H1 (cell line): ENCODE measurements around the gene CEMIP2. TPM values are rescaled to one million over a fixed set of nuclear protein-coding genes. Genes with fewer than 3 reads are reported as not detected.

Source experiments
- CTCF ChIA-PET: fragments of 300-600 bp; sonication (Branson Sonifier 250); formaldehyde crosslinking; loops from one replicate; lab custom pipeline; 2021; ENCODE audit not compliant: partially characterized antibody; lab: Charles Lee
- POLR2A ChIA-PET: fragments of 300-600 bp; sonication (Branson Sonifier 250); formaldehyde crosslinking; loops from one replicate; lab custom pipeline; 2021; ENCODE audit warnings: inconsistent platforms; ENCODE audit not compliant: partially characterized antibody; lab: Charles Lee
- DNase-seq, 2 experiments: peaks; one replicate each; pipeline versions ENCODE4 v3.0.0 to v3.0.0-alpha.2; 2010 to 2022; ENCODE audit warnings: low spot score in 2 of 2, low read depth in 1 of 2, mixed read lengths in 1 of 2
- FAIRE-seq: peaks from 2 replicates; lab custom pipeline; 2011; peaks lifted over from hg19 to GRCh38; lab: Jason Lieb, UNC
- H2AFZ ChIP-seq: 2 replicates; pipeline ENCODE4 v1.8.1; 2012; ENCODE audit warnings: low read length, inconsistent platforms
- H2AK5ac ChIP-seq: 2 replicates; pipeline ENCODE4 v1.6.1; 2013; ENCODE audit warnings: low read depth, low read length
- H2BK120ac ChIP-seq: replicated peaks from 2 replicates; pipeline ENCODE3; 2013; ENCODE audit warnings: low read depth, low read length, inconsistent platforms
- H2BK12ac ChIP-seq: 2 replicates; pipeline ENCODE4 v1.6.1; 2013; ENCODE audit warnings: low read depth, low read length
- H2BK15ac ChIP-seq: 2 replicates; pipeline ENCODE4 v1.6.1; 2013; ENCODE audit warnings: low read length
- H2BK20ac ChIP-seq: 2 replicates; pipeline ENCODE4 v1.6.1; 2013; ENCODE audit warnings: low read length
- H2BK5ac ChIP-seq: 2 replicates; pipeline ENCODE4 v1.6.1; 2013; ENCODE audit warnings: low read depth, low read length
- H3K14ac ChIP-seq: 2 replicates; pipeline ENCODE4 v1.6.1; 2013; ENCODE audit warnings: inconsistent platforms; ENCODE audit not compliant: insufficient read length
- H3K18ac ChIP-seq: 2 replicates; pipeline ENCODE4 v1.6.1; 2013; ENCODE audit warnings: low read length; ENCODE audit errors: extremely low read depth
- H3K23ac ChIP-seq: 2 replicates; pipeline ENCODE4 v1.6.1; 2013; ENCODE audit warnings: inconsistent platforms; ENCODE audit not compliant: insufficient read length
- H3K23me2 ChIP-seq: 2 replicates; pipeline ENCODE4 v1.6.1; 2013; ENCODE audit warnings: low read depth, low read length
- H3K27ac ChIP-seq: 2 replicates; pipeline ENCODE4 v1.6.1; 2011; ENCODE audit warnings: low read depth, low read length, inconsistent platforms
- H3K27me3 ChIP-seq, 4 experiments: replicated peaks in 1 of 4; 1 replicate in 1 of 4; 2 replicates in 3 of 4; pipeline versions ENCODE4 v1.6.1 to v1.8.1; 2011 to 2013; ENCODE audit warnings: low read length in 3 of 4, mild to moderate bottlenecking in 3 of 4, inconsistent platforms in 2 of 4, mixed read lengths in 2 of 4, moderate library complexity in 1 of 4; ENCODE audit not compliant: control insufficient read depth in 3 of 4, insufficient read depth in 3 of 4; ENCODE audit errors: extremely low read depth in 1 of 4
- H3K36me3 ChIP-seq, 4 experiments: 2 replicates each; pipeline versions ENCODE4 v1.6.1 to v1.8.1; 2011 to 2013; ENCODE audit warnings: mild to moderate bottlenecking in 4 of 4, low read length in 3 of 4, moderate library complexity in 2 of 4, control low read depth in 1 of 4, inconsistent platforms in 1 of 4; ENCODE audit not compliant: insufficient read depth in 4 of 4, control insufficient read depth in 2 of 4
- H3K4ac ChIP-seq: replicated peaks from 2 replicates; pipeline ENCODE3; 2013; ENCODE audit warnings: low read length, low read depth, mixed read lengths, inconsistent platforms; ENCODE audit not compliant: insufficient read length
- H3K4me1 ChIP-seq, 4 experiments: replicated peaks in 1 of 4; 1 replicate in 1 of 4; 2 replicates in 3 of 4; pipeline versions ENCODE4 v1.6.1 to v1.8.1; 2011 to 2013; ENCODE audit warnings: low read length in 3 of 4, inconsistent platforms in 2 of 4, mixed read lengths in 1 of 4; ENCODE audit not compliant: insufficient read depth in 4 of 4, control insufficient read depth in 3 of 4
- H3K4me2 ChIP-seq, 2 experiments: 2 replicates each; pipeline versions ENCODE4 v1.6.1 to v1.8.1; 2011 to 2013; ENCODE audit warnings: low read depth in 2 of 2, low read length in 2 of 2, control low read depth in 1 of 2, inconsistent platforms in 1 of 2, mild to moderate bottlenecking in 1 of 2; ENCODE audit not compliant: insufficient read depth in 1 of 2
- H3K4me3 ChIP-seq, 4 experiments: fragments of 200-600, 300-600 bp in 1 of 4; sonication (generic), shearing (Covaris generic), sonication (Bioruptor Twin) in 1 of 4; 2 replicates each; pipeline versions ENCODE4 v1.5.1 to v1.8.1; 2011 to 2016; ENCODE audit warnings: low read length in 4 of 4, low read depth in 3 of 4, control low read depth in 2 of 4, inconsistent platforms in 2 of 4, mild to moderate bottlenecking in 2 of 4, mixed read lengths in 1 of 4, moderate library complexity in 1 of 4; ENCODE audit not compliant: insufficient read depth in 2 of 4; ENCODE audit errors: extremely low read depth in 1 of 4
- H3K56ac ChIP-seq: replicated peaks from 2 replicates; pipeline ENCODE3; 2013; ENCODE audit warnings: low read depth, mild to moderate bottlenecking, mixed read lengths, low read length, inconsistent platforms; ENCODE audit not compliant: insufficient read length
- H3K79me1 ChIP-seq: 2 replicates; pipeline ENCODE4 v1.6.1; 2013; ENCODE audit warnings: low read depth, low read length, control low read depth
- H3K79me2 ChIP-seq, 2 experiments: 2 replicates each; pipeline versions ENCODE4 v1.6.1 to v1.8.1; 2012 to 2013; ENCODE audit warnings: low read length in 2 of 2, mild to moderate bottlenecking in 2 of 2, inconsistent platforms in 1 of 2; ENCODE audit not compliant: insufficient read depth in 2 of 2, control insufficient read depth in 1 of 2
- H3K9ac ChIP-seq, 4 experiments: replicated peaks in 1 of 4; 1 replicate in 1 of 4; 2 replicates in 3 of 4; pipeline versions ENCODE4 v1.6.1 to v1.8.1; 2011 to 2013; ENCODE audit warnings: low read depth in 3 of 4, low read length in 3 of 4, control low read depth in 2 of 4, mild to moderate bottlenecking in 2 of 4, moderate library complexity in 2 of 4, inconsistent platforms in 1 of 4; ENCODE audit errors: extremely low read depth in 1 of 4
- H3K9me3 ChIP-seq, 2 experiments: 2 replicates each; pipeline versions ENCODE4 v1.6.1 to v1.8.1; 2012 to 2013; ENCODE audit warnings: mild to moderate bottlenecking in 2 of 2, moderate library complexity in 2 of 2, control low read depth in 1 of 2, inconsistent platforms in 1 of 2, low read depth in 1 of 2, low read length in 1 of 2, mixed read lengths in 1 of 2; ENCODE audit not compliant: insufficient read depth in 2 of 2
- H4K20me1 ChIP-seq, 2 experiments: replicated peaks in 1 of 2; 2 replicates each; pipeline versions ENCODE3 to v1.8.1; 2011 to 2013; ENCODE audit warnings: inconsistent platforms in 2 of 2, low read length in 2 of 2, mild to moderate bottlenecking in 1 of 2; ENCODE audit not compliant: insufficient read depth in 2 of 2, control insufficient read depth in 1 of 2
- H4K5ac ChIP-seq: 2 replicates; pipeline ENCODE4 v1.6.1; 2013; ENCODE audit warnings: low read length, low read depth, mixed read lengths, inconsistent platforms; ENCODE audit not compliant: insufficient read length
- H4K8ac ChIP-seq: 2 replicates; pipeline ENCODE4 v1.8.0; 2013; ENCODE audit warnings: mild to moderate bottlenecking, moderate library complexity, low read length, inconsistent platforms; ENCODE audit not compliant: insufficient read depth; ENCODE audit errors: extremely low read depth
- H4K91ac ChIP-seq: replicated peaks from 2 replicates; pipeline ENCODE3; 2013; ENCODE audit warnings: low read length, mixed read lengths, inconsistent platforms; ENCODE audit not compliant: insufficient read length
- CBX8 ChIP-seq: fragments of 300-800, 300-1000 bp; sonication (generic); IDR thresholded peaks from 2 replicates; pipeline ENCODE4 v1.7.1; 2016; ENCODE audit warnings: low read depth, low read length, borderline replicate concordance
- CTBP2 ChIP-seq: IDR thresholded peaks from 2 replicates; pipeline ENCODE4 v1.7.0; 2011; ENCODE audit warnings: borderline replicate concordance, mild to moderate bottlenecking, moderate library complexity, mixed read lengths, low read length; ENCODE audit not compliant: insufficient read depth, insufficient read length
- EP300 ChIP-seq, 2 experiments: IDR thresholded peaks; 1 replicate in 1 of 2; 2 replicates in 1 of 2; pipeline ENCODE4 v1.6.1; 2011 to 2012; ENCODE audit warnings: low read depth in 2 of 2, low read length in 2 of 2, mild to moderate bottlenecking in 2 of 2, borderline replicate concordance in 1 of 2, inconsistent platforms in 1 of 2, moderate library complexity in 1 of 2
- HDAC6 ChIP-seq: IDR thresholded peaks from one replicate; pipeline ENCODE4 v1.7.1; 2012; ENCODE audit warnings: low read depth, mild to moderate bottlenecking, inconsistent platforms, low read length, moderate library complexity
- JUND ChIP-seq: IDR thresholded peaks from 2 replicates; pipeline ENCODE4 v1.6.1; 2011; ENCODE audit warnings: mild to moderate bottlenecking, improper control_type of control experiment, low read length
- WGBS, 2 experiments: shearing (Covaris generic) in 1 of 2; methylation state at CpG; one replicate each; pipeline versions ENCODE4 v1.1.6 to v1.1.7; 2013 to 2015; ENCODE audit warnings: low lambda C conversion rate in 2 of 2, mixed read lengths in 2 of 2, inconsistent platforms in 1 of 2, low coverage in 1 of 2, missing lambda C conversion rate in 1 of 2; ENCODE audit not compliant: insufficient replicate concordance in 2 of 2, insufficient coverage in 1 of 2, insufficient read length in 1 of 2; ENCODE audit errors: extremely low coverage in 1 of 2, missing lambda C conversion rate in 1 of 2; 5-methylcytosine and 5-hydroxymethylcytosine counted together
- polyA plus RNA-seq, 7 experiments: library from polyadenylated mRNA; depleted of rRNA in 3 of 7; stranded (reverse) in 5 of 7; unstranded in 2 of 7; fragments of >200 nt in 5 of 7; fragments of 200-250 nt in 2 of 7; gene quantifications; 1 replicate in 5 of 7; 2 replicates in 1 of 7; 4 replicates in 1 of 7; pipeline versions ENCODE4 v1.2.1 to v1.2.3, GENCODE V29; 2011 to 2013; ENCODE audit warnings: missing spikeins in 2 of 7, mixed read lengths in 2 of 7
- total RNA-seq: library from RNA; stranded (reverse); fragmentation: NEBNext Ultra II Directional; extraction: Animal tissue kit (Norgen Biotek cat#: 25700); gene quantifications from 2 replicates; pipeline ENCODE4 v1.2.1, GENCODE V29; 2021

Gene CEMIP2
- total and polyA plus RNA-seq, 2 of the 8 experiments (the other 6 are each of a cell fraction or from before 2014, with no cell fraction given), result 25.2 to 52.1 TPM

DNA sequence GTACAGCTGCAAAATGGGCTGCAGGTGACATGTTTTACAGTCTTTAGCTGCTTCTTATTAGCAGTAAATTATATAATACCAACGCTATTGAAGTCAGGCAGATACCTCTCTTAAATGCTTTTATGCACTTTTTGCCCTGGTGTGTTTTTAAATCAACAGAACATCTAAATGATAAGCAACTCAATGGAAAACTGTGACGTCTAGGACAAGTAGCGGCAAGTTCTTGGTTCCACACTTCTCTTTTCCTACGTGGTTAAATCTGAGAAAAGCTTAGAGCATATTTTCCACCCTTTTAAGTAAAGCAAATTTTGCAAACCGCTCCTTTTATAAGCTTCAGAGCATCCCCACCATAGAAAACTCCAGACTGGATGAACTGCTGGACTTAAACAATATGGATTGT, 58.1 kb downstream of the CEMIP2 start:
- no peak overlapping the region for H4K5ac ChIP-seq
- no peak overlapping the region for H3K14ac ChIP-seq
- H3K4ac ChIP-seq, result no peak overlapping the region
- no peak overlapping the region for H3K18ac ChIP-seq
- H3K4me2 ChIP-seq, result no peak overlapping the region
- no peak overlapping the region for H2BK15ac ChIP-seq
- peaks cover 15 to 68% (median 40%) of the 10 kb centered on the region in 4 experiments for H3K36me3 ChIP-seq
- H3K56ac ChIP-seq, result no peak overlapping the region
- H3K23me2 ChIP-seq, result no peaks in the 10 kb centered on the region
- H2AK5ac ChIP-seq, result no peak overlapping the region
- H3K23ac ChIP-seq, result no peak overlapping the region
- TF ChIP-seq CTBP2, result no peak
- no peak for TF ChIP-seq CBX8
- TF ChIP-seq EP300 (IDR thresholded peaks at IDR 0.05; ENCODE audit: borderline replicate concordance in 1 of 2, low read depth in 2 of 2, low read length in 2 of 2), result no peak
- TF ChIP-seq HDAC6, result no peak
- no peak for TF ChIP-seq JUND
- TF ChIP-seq, all 59 proteins: peak for 0
- Histone ChIP-seq H4K91ac (no peak overlapping the region), H3K27ac (no peak overlapping the region), H2AFZ (no peak overlapping the region), H2BK20ac (no peak overlapping the region), H3K27me3 (no peaks in the 10 kb centered on the region), H3K4me3 (no peak overlapping the region), H2BK12ac (no peak overlapping the region), H3K9me3 (no peaks in the 10 kb centered on the region), H3K79me1 (no peaks in the 10 kb centered on the region), H2BK5ac (no peak overlapping the region), H2BK120ac (no peak overlapping the region), H4K20me1 (peaks cover 0 to 1% of the 10 kb centered on the region in 2 experiments), H3K4me1 (no peaks in the 10 kb centered on the region), H3K79me2 (no peaks in the 10 kb centered on the region), H3K9ac (no peak overlapping the region), H4K8ac (no peak overlapping the region)
- DNase-seq, result no peak
- ChIA-PET POLR2A (interaction anchor here (1.9 kb wide), 1 partner anchor 11 kb away, joined by 4 read pairs; no protein-coding TSS in a partner anchor), CTCF (interaction anchor here (1.0 to 1.1 kb wide), 2 partner anchors 20 to 59 kb away, joined by 3 to 4 read pairs; no protein-coding TSS in a partner anchor)
- 86% methylated on average over 5 of the region's 5 CpGs; no CpG with 5 or more reads in 1 of the 2 experiments for WGBS, 2 experiments
- FAIRE-seq, result no peak
